PC-9 (cell line): ENCODE results near the gene CCDC107. TPM values are rescaled to one million over a fixed set of nuclear protein-coding genes. Genes with fewer than 3 reads are reported as not detected.

Source experiments
- BruUV-seq: library from RNA; stranded (reverse); fragments of 400-500 nt; replicated peaks from 2 replicates; lab custom pipeline; 2021; lab: Mats Ljungman, UMichigan
- CTCF ChIA-PET: fragments of 300-600 bp; sonication (Branson Sonifier 250); formaldehyde crosslinking; loops from one replicate; lab custom pipeline; 2022; ENCODE audit warnings: antibody characterized with exemption; lab: Charles Lee
- POLR2A ChIA-PET: fragments of 300-600 bp; sonication (Branson Sonifier 250); formaldehyde crosslinking; loops from one replicate; lab custom pipeline; 2022; ENCODE audit warnings: antibody characterized with exemption; ENCODE audit not compliant: unreplicated experiment; lab: Charles Lee
- DNase-seq, 2 experiments: peaks; one replicate each; pipeline versions ENCODE4 v3.0.0 to v3.0.0-alpha.2; 2015 to 2022; ENCODE audit warnings: mixed read lengths in 1 of 2
- H2AFZ ChIP-seq: fragments of 200-600 bp; sonication (generic); 2 replicates; pipeline ENCODE4 v1.8.1; 2017; ENCODE audit warnings: antibody characterized with exemption
- H3F3A ChIP-seq: fragments of 200-600 bp; sonication (generic); 2 replicates; pipeline ENCODE4 v1.8.1; 2017; ENCODE audit warnings: antibody characterized with exemption, mild to moderate bottlenecking, low read depth; ENCODE audit not compliant: insufficient read depth
- H3K27ac ChIP-seq: fragments of 200-600 bp; sonication (generic); 2 replicates; pipeline ENCODE4 v1.6.1; 2016; ENCODE audit warnings: mixed run types
- H3K27me3 ChIP-seq: fragments of 200-600 bp; sonication (generic); 2 replicates; pipeline ENCODE4 v1.6.1; 2016; ENCODE audit warnings: low read depth, mixed run types; ENCODE audit not compliant: insufficient read depth
- H3K36me3 ChIP-seq: fragments of 200-600 bp; sonication (generic); 2 replicates; pipeline ENCODE4 v1.6.1; 2016; ENCODE audit warnings: low read depth, mixed run types
- H3K4me1 ChIP-seq: fragments of 200-600 bp; sonication (generic); replicated peaks from 2 replicates; pipeline ENCODE4 v1.6.1; 2016; ENCODE audit warnings: mixed run types; ENCODE audit not compliant: insufficient read depth
- H3K4me2 ChIP-seq: fragments of 200-600 bp; sonication (generic); 2 replicates; pipeline ENCODE4 v1.6.1; 2017; ENCODE audit warnings: mixed run types
- H3K4me3 ChIP-seq: fragments of 200-600 bp; sonication (generic); 2 replicates; pipeline ENCODE4 v1.6.1; 2016; ENCODE audit warnings: mixed run types
- H3K79me2 ChIP-seq: fragments of 200-600 bp; sonication (generic); 2 replicates; pipeline ENCODE4 v1.6.1; 2017; ENCODE audit warnings: low read depth, mixed run types
- H3K9me2 ChIP-seq: fragments of 200-600 bp; sonication (generic); 2 replicates; pipeline ENCODE4 v1.8.1; 2017; ENCODE audit warnings: mild to moderate bottlenecking; ENCODE audit not compliant: insufficient read depth
- H3K9me3 ChIP-seq: fragments of 200-600 bp; sonication (generic); 2 replicates; pipeline ENCODE4 v1.8.1; 2016; ENCODE audit warnings: low read depth; ENCODE audit not compliant: insufficient read depth
- H4K20me1 ChIP-seq: fragments of 200-600 bp; sonication (generic); 2 replicates; pipeline ENCODE4 v1.8.1; 2017; ENCODE audit not compliant: insufficient read depth
- EZH2 ChIP-seq: fragments of 200-600 bp; sonication (generic); IDR thresholded peaks from 2 replicates; pipeline ENCODE4 v1.8.0; 2017; ENCODE audit warnings: antibody characterized with exemption, low read depth
- intact Hi-C: fragments of 100-400 bp; cut with micrococcal nuclease; formaldehyde crosslinking; loops from one replicate; pipeline ENCODE4 v1.10.0; 2022; ENCODE audit not compliant: unreplicated experiment
- total RNA-seq: library from RNA; stranded (reverse); gene quantifications from 2 replicates; pipeline ENCODE4 v1.2.3, GENCODE V29; 2021
- TF ChIP-seq, protein P1 (sequence below): fragments of 200-600 bp; sonication (generic); conservative IDR thresholded peaks from 2 replicates; pipeline ENCODE4 v1.6.1; 2017; ENCODE audit warnings: mixed run types, antibody characterized with exemption, mild to moderate bottlenecking, moderate library complexity

CCDC107 gene
- total RNA-seq, 1 experiment from 2014 or later = 6.9 TPM

- POLR2A ChIA-PET = no interaction called here
These were observed 31.6 kb downstream of the CCDC107 start, which contains the start of gene TPM2 for GRCh38 chr9:35689542-35690293. TSS of gene TPM2 (minus strand) at chr9:35689925. CDS start at chr9:35689817, 108 bp downstream.

DNA sequence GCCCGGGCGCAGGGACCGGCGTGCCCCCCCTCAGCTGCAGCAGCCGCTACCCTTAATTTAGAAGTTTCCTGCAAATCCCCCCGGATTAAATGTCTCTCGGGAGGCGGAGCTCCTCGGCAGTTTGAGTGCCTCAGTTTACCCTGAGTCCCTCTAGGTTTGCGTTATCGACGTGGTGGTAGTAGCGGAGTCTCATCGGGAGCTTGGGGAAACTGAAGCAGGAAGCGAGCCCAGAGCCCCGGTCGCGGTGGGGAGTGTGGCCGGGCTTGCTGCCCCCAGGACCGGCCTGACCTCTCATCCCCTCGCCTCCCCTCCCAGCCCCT, 32.2 kb downstream of the CCDC107 start:
- H3K4me3 ChIP-seq = peak overlapping the region; percentile 77
- H3K9me2 ChIP-seq = no peaks in the 10 kb centered on the region
- H3K4me1 ChIP-seq = peaks cover 21% of the 10 kb centered on the region
- H3K27ac ChIP-seq = no peak overlapping the region
- H3K36me3 ChIP-seq = no peaks in the 10 kb centered on the region
- CTCF ChIA-PET = interaction anchor here (1.4 kb wide), 1 partner anchor 17 kb away, joined by 6 read pairs; the partner anchor contains the start of gene CA9
- intact Hi-C loops = no loop called here
- no peak for DNase-seq
- BruUV-seq = no TSS peak
- H4K20me1 ChIP-seq = no peaks in the 10 kb centered on the region
- no peaks in the 10 kb centered on the region for H3K9me3 ChIP-seq
- peak overlapping the region; percentile 74 for H3K4me2 ChIP-seq
- POLR2A ChIA-PET = no interaction called here
- TF ChIP-seq, protein P1, sequence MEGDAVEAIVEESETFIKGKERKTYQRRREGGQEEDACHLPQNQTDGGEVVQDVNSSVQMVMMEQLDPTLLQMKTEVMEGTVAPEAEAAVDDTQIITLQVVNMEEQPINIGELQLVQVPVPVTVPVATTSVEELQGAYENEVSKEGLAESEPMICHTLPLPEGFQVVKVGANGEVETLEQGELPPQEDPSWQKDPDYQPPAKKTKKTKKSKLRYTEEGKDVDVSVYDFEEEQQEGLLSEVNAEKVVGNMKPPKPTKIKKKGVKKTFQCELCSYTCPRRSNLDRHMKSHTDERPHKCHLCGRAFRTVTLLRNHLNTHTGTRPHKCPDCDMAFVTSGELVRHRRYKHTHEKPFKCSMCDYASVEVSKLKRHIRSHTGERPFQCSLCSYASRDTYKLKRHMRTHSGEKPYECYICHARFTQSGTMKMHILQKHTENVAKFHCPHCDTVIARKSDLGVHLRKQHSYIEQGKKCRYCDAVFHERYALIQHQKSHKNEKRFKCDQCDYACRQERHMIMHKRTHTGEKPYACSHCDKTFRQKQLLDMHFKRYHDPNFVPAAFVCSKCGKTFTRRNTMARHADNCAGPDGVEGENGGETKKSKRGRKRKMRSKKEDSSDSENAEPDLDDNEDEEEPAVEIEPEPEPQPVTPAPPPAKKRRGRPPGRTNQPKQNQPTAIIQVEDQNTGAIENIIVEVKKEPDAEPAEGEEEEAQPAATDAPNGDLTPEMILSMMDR = no peak
- TF ChIP-seq EZH2 = no peak
- peaks cover 14% of the 10 kb centered on the region; the same call in 1 of the 2 replicates for H3F3A ChIP-seq
- no peaks in the 10 kb centered on the region for H3K79me2 ChIP-seq
- H2AFZ ChIP-seq = no peak overlapping the region
- no peaks in the 10 kb centered on the region for H3K27me3 ChIP-seq

More at GRCh38 chr9:35689542-35690293, 31.6 kb downstream of the CCDC107 start, which contains the start of gene TPM2:
- Histone ChIP-seq H4K20me1 (no peaks in the 10 kb centered on the region), H3K9me3 (no peaks in the 10 kb centered on the region), H2AFZ (peak within 1 kb of the TSS; percentile 92), H3K27ac (peak within 1 kb of the TSS; percentile 75), H3K27me3 (no peaks in the 10 kb centered on the region), H3F3A (peaks cover 14% of the 10 kb centered on the region; the same call in 1 of the 2 replicates), H3K36me3 (no peaks in the 10 kb centered on the region), H3K9me2 (no peaks in the 10 kb centered on the region), H3K4me3 (peak within 1 kb of the TSS; percentile 77), H3K4me2 (peak within 1 kb of the TSS; percentile 74), H3K4me1 (peaks cover 21% of the 10 kb centered on the region), H3K79me2 (no peaks in the 10 kb centered on the region)
- TSS peak; percentile 18 for BruUV-seq
- CTCF ChIA-PET = interaction anchor here (0.6 to 1.4 kb wide), 2 partner anchors 16 to 32 kb away, joined by 6 read pairs; partner anchors contain the start of genes CA9 and RMRP
- intact Hi-C loops = no loop called here
- TF ChIP-seq EZH2 = no peak
- no peak for DNase-seq

GRCh38 chr9:35690614-35691333, 32.7 kb downstream of the CCDC107 start:
- no TSS peak for BruUV-seq
- DNase-seq = peak in 1 of 2 experiments; percentile 38
- ChIA-PET CTCF (interaction anchor here (1.4 kb wide), 1 partner anchor 17 kb away, joined by 6 read pairs; the partner anchor contains the start of gene CA9), POLR2A (interaction anchor here (0.7 to 0.9 kb wide), 2 partner anchors 29 to 1213 kb away, joined by 3 to 9 read pairs; no protein-coding TSS in a partner anchor)
- Histone ChIP-seq H3K27me3 (no peaks in the 10 kb centered on the region), H3F3A (peaks cover 14% of the 10 kb centered on the region; the same call in 1 of the 2 replicates), H3K4me2 (peak overlapping the region; percentile 74), H2AFZ (peak overlapping the region; percentile 92), H3K4me3 (peak overlapping the region; percentile 77), H3K9me2 (no peaks in the 10 kb centered on the region), H3K4me1 (peaks cover 21% of the 10 kb centered on the region), H3K9me3 (no peaks in the 10 kb centered on the region), H3K36me3 (no peaks in the 10 kb centered on the region), H3K27ac (peak overlapping the region; percentile 32; the same call in 1 of the 2 replicates), H4K20me1 (no peaks in the 10 kb centered on the region), H3K79me2 (no peaks in the 10 kb centered on the region)
- TF ChIP-seq EZH2 = no peak
- TF ChIP-seq, protein P1 = no peak
- intact Hi-C loops = no loop called here
